ENCODE results near the gene RSAD1.
"Not testable (repeated sequence)": the region's sequence is repeated elsewhere in the genome, so short reads cannot be mapped to it uniquely, and the experiment has no call there.

Gene RSAD1

GRCh38 chr17:50471009-50471905 is 7.4 kb upstream of the RSAD1 start:
- in situ Hi-C loops (cut with HindIII; ENCODE audit: low sequenced_read_pairs), result no loop called here

- in situ Hi-C loops (cut with HindIII; ENCODE audit: low sequenced_read_pairs), result no loop called here
These were observed 6.4 kb upstream of the RSAD1 start for GRCh38 chr17:50472286-50472685.

- in situ Hi-C loops (cut with HindIII; ENCODE audit: low sequenced_read_pairs), result not testable (repeated sequence)
These were observed 5.9 kb upstream of the RSAD1 start for GRCh38 chr17:50472761-50473161.

GRCh38 chr17:50473901-50474300 is 4.8 kb upstream of the RSAD1 start:
- in situ Hi-C loops (cut with HindIII; ENCODE audit: low sequenced_read_pairs), result no loop called here

GRCh38 chr17:50474523-50474922 is 4.1 kb upstream of the RSAD1 start:
- in situ Hi-C loops (cut with HindIII; ENCODE audit: low sequenced_read_pairs), result no loop called here

GRCh38 chr17:50475362-50475761 is 3.3 kb upstream of the RSAD1 start:
- in situ Hi-C loops (cut with HindIII; ENCODE audit: low sequenced_read_pairs), result no loop called here

- in situ Hi-C loops (cut with HindIII; ENCODE audit: low sequenced_read_pairs), result not testable (repeated sequence)
These were observed 2.7 kb upstream of the RSAD1 start for GRCh38 chr17:50475775-50476544.

- in situ Hi-C loops (cut with HindIII; ENCODE audit: low sequenced_read_pairs), result no loop called here
These were observed 1.9 kb upstream of the RSAD1 start for GRCh38 chr17:50476545-50477315.

GRCh38 chr17:50477976-50478375 is 684 bp upstream of the RSAD1 start:
- in situ Hi-C loops (cut with HindIII; ENCODE audit: low sequenced_read_pairs), result no loop called here

GRCh38 chr17:50479522-50480141 is 972 bp downstream of the RSAD1 start:
- in situ Hi-C loops (cut with HindIII; ENCODE audit: low sequenced_read_pairs), result no loop called here

- in situ Hi-C loops (cut with HindIII; ENCODE audit: low sequenced_read_pairs), result no loop called here
These were observed 1.6 kb downstream of the RSAD1 start for GRCh38 chr17:50480142-50480764.

- in situ Hi-C loops (cut with HindIII; ENCODE audit: low sequenced_read_pairs), result no loop called here
These were observed 2.3 kb downstream of the RSAD1 start for GRCh38 chr17:50480854-50481490.

GRCh38 chr17:50481648-50482047 is 3.0 kb downstream of the RSAD1 start:
- in situ Hi-C loops (cut with HindIII; ENCODE audit: low sequenced_read_pairs), result no loop called here

- in situ Hi-C loops (cut with HindIII; ENCODE audit: low sequenced_read_pairs), result no loop called here
These were observed 3.5 kb downstream of the RSAD1 start for GRCh38 chr17:50482110-50482509.

GRCh38 chr17:50482516-50482915 is 3.9 kb downstream of the RSAD1 start:
- in situ Hi-C loops (cut with HindIII; ENCODE audit: low sequenced_read_pairs), result no loop called here

GRCh38 chr17:50483266-50483665 is 4.6 kb downstream of the RSAD1 start:
- in situ Hi-C loops (cut with HindIII; ENCODE audit: low sequenced_read_pairs), result no loop called here

GRCh38 chr17:50484386-50485155 is 5.9 kb downstream of the RSAD1 start:
- in situ Hi-C loops (cut with HindIII; ENCODE audit: low sequenced_read_pairs), result no loop called here

GRCh38 chr17:50487213-50488096 is 8.8 kb downstream of the RSAD1 start:
- in situ Hi-C loops (cut with HindIII; ENCODE audit: low sequenced_read_pairs), result no loop called here
